Measurements from ENCODE around the gene PRDM11.
A peak's percentile ranks its signal among the peaks of the same experiment; 100 is the strongest.

DNA sequence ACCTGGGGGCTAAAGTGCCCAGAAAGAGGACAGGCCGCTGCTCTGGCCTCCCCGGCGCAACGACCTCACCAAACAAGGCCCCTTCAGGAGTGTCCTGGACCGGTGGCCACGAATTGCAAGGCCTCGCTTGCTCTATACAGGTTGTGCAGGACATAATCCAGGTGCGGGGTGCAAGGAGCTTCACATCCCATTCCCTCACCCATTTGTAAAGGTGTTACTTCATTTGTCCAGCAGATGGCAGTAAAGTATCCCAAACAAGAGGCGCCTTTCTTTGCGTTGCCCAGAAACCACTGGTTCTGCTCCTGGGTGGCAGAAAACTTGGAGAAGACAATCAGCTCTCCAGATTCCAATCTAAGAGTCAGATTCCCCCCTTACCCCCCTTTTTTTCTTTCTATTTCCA lies 35.9 kb upstream of the PRDM11 start:
- no peak for TF ChIP-seq POLR2A (IDR thresholded peaks at IDR 0.05)
- TF ChIP-seq, protein P1, sequence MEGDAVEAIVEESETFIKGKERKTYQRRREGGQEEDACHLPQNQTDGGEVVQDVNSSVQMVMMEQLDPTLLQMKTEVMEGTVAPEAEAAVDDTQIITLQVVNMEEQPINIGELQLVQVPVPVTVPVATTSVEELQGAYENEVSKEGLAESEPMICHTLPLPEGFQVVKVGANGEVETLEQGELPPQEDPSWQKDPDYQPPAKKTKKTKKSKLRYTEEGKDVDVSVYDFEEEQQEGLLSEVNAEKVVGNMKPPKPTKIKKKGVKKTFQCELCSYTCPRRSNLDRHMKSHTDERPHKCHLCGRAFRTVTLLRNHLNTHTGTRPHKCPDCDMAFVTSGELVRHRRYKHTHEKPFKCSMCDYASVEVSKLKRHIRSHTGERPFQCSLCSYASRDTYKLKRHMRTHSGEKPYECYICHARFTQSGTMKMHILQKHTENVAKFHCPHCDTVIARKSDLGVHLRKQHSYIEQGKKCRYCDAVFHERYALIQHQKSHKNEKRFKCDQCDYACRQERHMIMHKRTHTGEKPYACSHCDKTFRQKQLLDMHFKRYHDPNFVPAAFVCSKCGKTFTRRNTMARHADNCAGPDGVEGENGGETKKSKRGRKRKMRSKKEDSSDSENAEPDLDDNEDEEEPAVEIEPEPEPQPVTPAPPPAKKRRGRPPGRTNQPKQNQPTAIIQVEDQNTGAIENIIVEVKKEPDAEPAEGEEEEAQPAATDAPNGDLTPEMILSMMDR (IDR thresholded peaks at IDR 0.05 in 4 of 5, conservative IDR thresholded peaks at IDR 0.05 in 1 of 5): peak; percentile 61 to 89 (median 84)

Measured in gastrocnemius medialis (tissue), 4 donors.